OCI-LY3 (cell line): ENCODE results near the gene MNX1.

ENCODE experiments used
- H2AFZ ChIP-seq: fragments of 200-600, 300-600 bp; shearing (Covaris generic); 2 replicates; pipeline ENCODE4 v1.6.0; 2014; ENCODE audit warnings: antibody characterized with exemption, low read depth, low read length
- H3K27ac ChIP-seq: fragments of 200-600, 300-600 bp; sonication (generic); 2 replicates; pipeline ENCODE4 v1.5.1; 2014; ENCODE audit warnings: mild to moderate bottlenecking, low read length, moderate library complexity, mixed read lengths
- H3K27me3 ChIP-seq: fragments of 200-600, 300-600 bp; sonication (generic); 2 replicates; pipeline ENCODE4 v1.6.1; 2014; ENCODE audit warnings: low read depth, low read length, mixed read lengths
- H3K36me3 ChIP-seq: fragments of 200-600, 300-600 bp; sonication (generic); replicated peaks from 2 replicates; pipeline ENCODE3; 2014; ENCODE audit warnings: low read depth, low read length, mixed read lengths
- H3K4me1 ChIP-seq: fragments of 300-600, 200-600 bp; sonication (generic); 2 replicates; pipeline ENCODE4 v1.6.1; 2014; ENCODE audit warnings: low read length, mixed read lengths
- H3K4me2 ChIP-seq: fragments of 200-600, 300-600 bp; sonication (generic); 2 replicates; pipeline ENCODE4 v1.6.1; 2014; ENCODE audit warnings: low read length, mixed read lengths
- H3K4me3 ChIP-seq: fragments of 300-600, 200-600 bp; sonication (generic); 2 replicates; pipeline ENCODE4 v1.5.1; 2014; ENCODE audit warnings: antibody characterized with exemption, mild to moderate bottlenecking, low read length, moderate library complexity
- H3K79me2 ChIP-seq: fragments of 300-600, 200-600 bp; shearing (Covaris generic); 2 replicates; pipeline ENCODE4 v1.6.1; 2014; ENCODE audit warnings: mild to moderate bottlenecking, low read length, mixed read lengths
- H3K9ac ChIP-seq: fragments of 300-600, 200-600 bp; shearing (Covaris generic); 2 replicates; pipeline ENCODE4 v1.6.0; 2014; ENCODE audit warnings: mild to moderate bottlenecking, low read length, moderate library complexity
- H3K9me3 ChIP-seq: fragments of 200-600, 300-600 bp; shearing (Covaris generic); 2 replicates; pipeline ENCODE4 v1.6.1; 2014; ENCODE audit warnings: low read length, mixed read lengths; ENCODE audit not compliant: insufficient read depth
- H4K20me1 ChIP-seq: fragments of 200-600, 300-600 bp; sonication (generic); 2 replicates; pipeline ENCODE4 v1.6.1; 2016; ENCODE audit warnings: low read length, mixed read lengths; ENCODE audit not compliant: insufficient read depth
- CTCF ChIP-seq: fragments of 200-600, 300-600 bp; sonication (generic); IDR thresholded peaks from 2 replicates; pipeline ENCODE4 v1.5.1; 2014; ENCODE audit warnings: antibody characterized with exemption, low read length, low read depth
- EZH2phosphoT487 ChIP-seq: fragments of 200-600 bp; shearing (Covaris generic); IDR thresholded peaks from 2 replicates; pipeline ENCODE4 v1.6.1; 2018; ENCODE audit warnings: antibody characterized with exemption, mixed run types, low read depth

The MNX1 gene

GRCh38 chr7:156956727-156957126 lies 53.7 kb downstream of the MNX1 start:
- peaks cover 4% of the 10 kb centered on the region; the same call in 1 of the 2 replicates for H3K4me1 ChIP-seq
- TF ChIP-seq CTCF (no peak), EZH2phosphoT487 (no peak)
- no peaks in the 10 kb centered on the region for H3K27me3 ChIP-seq
- H3K79me2 ChIP-seq: peaks cover 79% of the 10 kb centered on the region
- no peak overlapping the region for H3K9ac ChIP-seq
- H3K36me3 ChIP-seq: peaks cover 78% of the 10 kb centered on the region
- H3K4me3 ChIP-seq: no peak overlapping the region
- no peak overlapping the region for H3K27ac ChIP-seq
- H2AFZ ChIP-seq: no peak overlapping the region
- H3K9me3 ChIP-seq: no peaks in the 10 kb centered on the region
- peaks cover 15% of the 10 kb centered on the region; the same call in 1 of the 2 replicates for H4K20me1 ChIP-seq
- no peak overlapping the region for H3K4me2 ChIP-seq

- Histone ChIP-seq H3K9ac (no peak overlapping the region), H3K4me3 (no peak overlapping the region), H2AFZ (no peak overlapping the region), H3K27ac (no peak overlapping the region), H3K4me2 (no peak overlapping the region), H3K4me1 (peaks cover 13% of the 10 kb centered on the region), H3K79me2 (peaks cover 84% of the 10 kb centered on the region), H3K27me3 (no peaks in the 10 kb centered on the region), H3K9me3 (no peaks in the 10 kb centered on the region), H3K36me3 (peaks cover 60% of the 10 kb centered on the region), H4K20me1 (peaks cover 28% of the 10 kb centered on the region)
- TF ChIP-seq CTCF (no peak), EZH2phosphoT487 (no peak)
These were observed 55.5 kb downstream of the MNX1 start for GRCh38 chr7:156954941-156955340.
